Caco-2 (cell line): ENCODE data around the gene NOL4L. TPM values are rescaled to one million over a fixed set of nuclear protein-coding genes. Genes with fewer than 3 reads are reported as not detected.
"Not testable (repeated sequence)": the region's sequence is repeated elsewhere in the genome, so short reads cannot be mapped to it uniquely, and the experiment has no call there.

Source experiments
- BruUV-seq: library from RNA; stranded (reverse); fragments of 400-500 nt; replicated peaks from 2 replicates; lab custom pipeline; 2021; lab: Mats Ljungman, UMichigan
- CTCF ChIA-PET: fragments of 300-600 bp; sonication (Branson Sonifier 250); formaldehyde crosslinking; loops from one replicate; lab custom pipeline; 2022; ENCODE audit warnings: antibody characterized with exemption; lab: Charles Lee
- POLR2A ChIA-PET: fragments of 300-600 bp; sonication (Branson Sonifier 250); formaldehyde crosslinking; loops from one replicate; lab custom pipeline; 2022; ENCODE audit warnings: antibody characterized with exemption; lab: Charles Lee
- DNase-seq, 2 experiments: peaks; one replicate each; pipeline versions ENCODE4 v3.0.0 to v3.0.0-alpha.2; 2020 to 2022
- H3K27me3 ChIP-seq: replicated peaks from 2 replicates; pipeline ENCODE4 v1.6.0; 2011; ENCODE audit warnings: low read length; ENCODE audit not compliant: control insufficient read depth, insufficient read depth
- H3K36me3 ChIP-seq: 2 replicates; pipeline ENCODE4 v1.5.1; 2011; ENCODE audit warnings: low read length; ENCODE audit not compliant: control insufficient read depth, insufficient read depth
- H3K4me1 ChIP-seq: fragments of 250-450 bp; sonication (Bioruptor Pico); 2 replicates; pipeline ENCODE4 v1.5.1; 2020; ENCODE audit warnings: mild to moderate bottlenecking
- H3K4me3 ChIP-seq: 2 replicates; pipeline ENCODE4 v1.5.1; 2011; ENCODE audit warnings: low read depth, mild to moderate bottlenecking, control low read depth, low read length
- H3K9me3 ChIP-seq: fragments of 250-450 bp; sonication (Bioruptor Pico); 2 replicates; pipeline ENCODE4 v1.5.1; 2020; ENCODE audit warnings: mild to moderate bottlenecking, moderate library complexity
- H3K27ac Mint-ChIP-seq: one replicate; pipeline ENCODE4 v1.8.0; 2022; ENCODE audit warnings: mixed read lengths; ENCODE audit not compliant: unreplicated experiment
- H3K27me3 Mint-ChIP-seq: one replicate; pipeline ENCODE4 v1.8.0; 2022; ENCODE audit warnings: mixed read lengths; ENCODE audit not compliant: insufficient read depth, unreplicated experiment
- H3K36me3 Mint-ChIP-seq: one replicate; pipeline ENCODE4 v1.8.0; 2022; ENCODE audit warnings: mild to moderate bottlenecking, mixed read lengths; ENCODE audit not compliant: insufficient read depth, unreplicated experiment
- H3K4me1 Mint-ChIP-seq: one replicate; pipeline ENCODE4 v1.8.0; 2022; ENCODE audit warnings: low read depth, mixed read lengths; ENCODE audit not compliant: unreplicated experiment
- H3K4me3 Mint-ChIP-seq: one replicate; pipeline ENCODE4 v1.8.0; 2022; ENCODE audit warnings: mild to moderate bottlenecking, moderate library complexity, mixed read lengths; ENCODE audit not compliant: unreplicated experiment
- H3K9me3 Mint-ChIP-seq: one replicate; pipeline ENCODE4 v1.8.0; 2022; ENCODE audit warnings: mixed read lengths; ENCODE audit not compliant: unreplicated experiment
- intact Hi-C: fragments of 100-400 bp; cut with micrococcal nuclease; formaldehyde crosslinking; loops from one replicate; pipeline ENCODE4 v1.10.0; 2022; ENCODE audit not compliant: unreplicated experiment
- total RNA-seq: library from RNA; stranded (reverse); gene quantifications from 2 replicates; pipeline ENCODE4 v1.2.3, GENCODE V29; 2022
- TF ChIP-seq, protein P1 (sequence below), 2 experiments: fragments of 200-600 bp in 1 of 2; IDR thresholded peaks; 1 replicate in 1 of 2; 2 replicates in 1 of 2; pipeline versions ENCODE4 v1.5.1 to v1.8.0; 2011 to 2022; ENCODE audit warnings: antibody characterized with exemption in 1 of 2, control low read depth in 1 of 2, inconsistent platforms in 1 of 2, low read depth in 1 of 2, low read length in 1 of 2, mild to moderate bottlenecking in 1 of 2, moderate library complexity in 1 of 2; ENCODE audit not compliant: insufficient read depth in 1 of 2, severe bottlenecking in 1 of 2, unreplicated experiment in 1 of 2

NOL4L gene
- total RNA-seq, 1 experiment from 2014 or later = 80.9 TPM

DNA sequence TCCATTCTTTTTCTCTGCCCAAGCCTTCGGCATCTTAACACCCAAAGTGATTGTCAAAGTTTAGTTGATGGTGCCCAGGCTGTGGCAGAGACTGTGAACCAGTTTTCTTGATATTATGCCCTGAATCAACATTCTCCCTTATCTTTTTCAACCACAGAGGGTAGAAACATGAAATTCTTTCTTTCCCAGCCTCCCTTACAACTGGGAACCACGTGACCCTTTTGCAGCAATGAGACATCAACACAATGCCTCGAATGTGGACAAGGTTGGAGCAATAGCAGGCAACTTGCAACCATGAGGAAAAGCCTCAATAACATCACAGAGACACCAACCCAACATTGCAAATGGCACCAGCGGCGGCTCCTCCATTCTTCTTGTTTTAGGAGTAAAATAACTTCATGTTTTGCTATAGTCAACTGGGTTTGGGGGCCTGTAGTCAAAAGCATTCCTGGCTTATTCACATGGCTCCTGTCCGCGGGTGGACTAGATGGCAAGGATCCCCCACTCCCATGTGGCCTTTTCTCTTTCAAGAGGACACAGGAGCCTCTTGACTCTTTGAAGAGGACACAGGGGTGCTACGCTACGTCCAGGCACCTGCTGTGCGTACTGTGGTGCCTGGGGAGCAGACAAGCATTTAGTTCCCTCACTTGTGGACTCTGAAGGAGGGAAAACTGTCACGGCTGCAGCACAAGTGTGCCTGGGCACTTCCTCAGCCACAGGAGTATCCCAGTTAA lies 90.5 kb downstream of the NOL4L start:
- no peaks in the 10 kb centered on the region for H3K4me1 Mint-ChIP-seq
- no TSS peak for BruUV-seq
- no peak overlapping the region for H3K27ac Mint-ChIP-seq
- no peaks in the 10 kb centered on the region for H3K36me3 Mint-ChIP-seq
- peak in 1 of 2 experiments; percentile 32 for DNase-seq
- Histone ChIP-seq H3K4me3 (no peak overlapping the region), H3K36me3 (no peaks in the 10 kb centered on the region), H3K27me3 (no peaks in the 10 kb centered on the region), H3K9me3 (no peaks in the 10 kb centered on the region), H3K4me1 (peaks cover 7% of the 10 kb centered on the region; the same call in 1 of the 2 replicates)
- H3K9me3 Mint-ChIP-seq = no peaks in the 10 kb centered on the region
- TF ChIP-seq, protein P1, sequence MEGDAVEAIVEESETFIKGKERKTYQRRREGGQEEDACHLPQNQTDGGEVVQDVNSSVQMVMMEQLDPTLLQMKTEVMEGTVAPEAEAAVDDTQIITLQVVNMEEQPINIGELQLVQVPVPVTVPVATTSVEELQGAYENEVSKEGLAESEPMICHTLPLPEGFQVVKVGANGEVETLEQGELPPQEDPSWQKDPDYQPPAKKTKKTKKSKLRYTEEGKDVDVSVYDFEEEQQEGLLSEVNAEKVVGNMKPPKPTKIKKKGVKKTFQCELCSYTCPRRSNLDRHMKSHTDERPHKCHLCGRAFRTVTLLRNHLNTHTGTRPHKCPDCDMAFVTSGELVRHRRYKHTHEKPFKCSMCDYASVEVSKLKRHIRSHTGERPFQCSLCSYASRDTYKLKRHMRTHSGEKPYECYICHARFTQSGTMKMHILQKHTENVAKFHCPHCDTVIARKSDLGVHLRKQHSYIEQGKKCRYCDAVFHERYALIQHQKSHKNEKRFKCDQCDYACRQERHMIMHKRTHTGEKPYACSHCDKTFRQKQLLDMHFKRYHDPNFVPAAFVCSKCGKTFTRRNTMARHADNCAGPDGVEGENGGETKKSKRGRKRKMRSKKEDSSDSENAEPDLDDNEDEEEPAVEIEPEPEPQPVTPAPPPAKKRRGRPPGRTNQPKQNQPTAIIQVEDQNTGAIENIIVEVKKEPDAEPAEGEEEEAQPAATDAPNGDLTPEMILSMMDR (IDR thresholded peaks at IDR 0.05; ENCODE audit: insufficient read depth in 1 of 2, low read depth in 1 of 2, low read length in 1 of 2, severe bottlenecking in 1 of 2, unreplicated experiment in 1 of 2) = no peak
- no peak overlapping the region for H3K4me3 Mint-ChIP-seq
- H3K27me3 Mint-ChIP-seq = no peaks in the 10 kb centered on the region
- intact Hi-C loops = no loop called here
- ChIA-PET CTCF (no interaction called here), POLR2A (no interaction called here)

DNA sequence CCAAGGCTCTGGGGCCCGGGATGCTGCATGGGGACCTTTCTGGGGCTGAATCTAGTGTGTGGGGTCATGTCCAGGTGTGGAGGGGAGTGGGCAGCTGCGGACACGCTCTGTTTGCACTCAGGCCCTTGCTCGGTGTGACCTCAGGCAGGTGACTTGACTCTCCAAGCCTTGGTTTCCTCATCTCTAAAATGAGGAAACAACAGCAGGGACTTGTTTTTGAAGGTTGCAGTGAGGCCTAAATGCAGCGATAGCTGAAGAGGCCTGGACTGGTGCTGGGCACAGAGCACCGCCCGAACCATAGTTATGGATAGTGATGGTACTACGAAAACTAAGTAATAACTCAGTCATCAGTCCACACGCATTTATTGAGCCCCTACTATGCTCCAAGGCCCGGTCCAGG lies 91.8 kb downstream of the NOL4L start:
- TF ChIP-seq, protein P1 (IDR thresholded peaks at IDR 0.05; ENCODE audit: insufficient read depth in 1 of 2, low read depth in 1 of 2, low read length in 1 of 2, severe bottlenecking in 1 of 2, unreplicated experiment in 1 of 2) = no peak
- no peaks in the 10 kb centered on the region for H3K4me1 Mint-ChIP-seq
- no peaks in the 10 kb centered on the region for H3K9me3 ChIP-seq

DNA sequence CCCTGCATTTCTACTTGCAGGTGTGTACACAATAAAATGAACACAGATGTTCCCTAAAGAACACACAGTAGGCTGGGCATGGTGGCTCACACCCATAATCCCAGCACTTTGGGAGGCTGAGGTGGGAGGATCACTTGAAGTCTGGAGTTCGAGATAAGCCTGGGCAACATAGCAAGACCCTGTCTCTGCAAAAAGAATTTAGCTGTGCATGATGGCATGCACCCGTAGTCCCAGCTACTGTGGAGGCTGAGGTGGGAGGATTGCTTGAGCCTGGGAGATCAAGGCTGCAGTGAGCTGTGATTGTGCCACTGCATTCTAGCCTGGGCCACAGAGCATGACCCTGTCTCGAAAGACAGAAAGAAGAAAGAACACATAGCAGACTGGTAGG lies 93.4 kb downstream of the NOL4L start:
- H3K4me3 Mint-ChIP-seq, H3K4me3 ChIP-seq, H3K9me3 ChIP-seq, POLR2A ChIA-PET, H3K4me1 ChIP-seq, H3K4me1 Mint-ChIP-seq, CTCF ChIA-PET, H3K36me3 Mint-ChIP-seq, H3K27me3 Mint-ChIP-seq, H3K27ac Mint-ChIP-seq, BruUV-seq, intact Hi-C loops, H3K36me3 ChIP-seq, H3K27me3 ChIP-seq: not testable (repeated sequence)
- peaks cover 11% of the 10 kb centered on the region for H3K9me3 Mint-ChIP-seq
- peak in 1 of 2 experiments; percentile 30 for DNase-seq

More for the DNA sequence above, 91.8 kb downstream of the NOL4L start:
- Histone ChIP-seq H3K36me3 (no peaks in the 10 kb centered on the region), H3K27me3 (no peaks in the 10 kb centered on the region), H3K4me3 (no peak overlapping the region), H3K4me1 (peaks cover 7% of the 10 kb centered on the region; the same call in 1 of the 2 replicates)
- ChIA-PET CTCF (interaction anchor here (0.9 kb wide), 1 partner anchor 159 kb away, joined by 3 read pairs; no protein-coding TSS in a partner anchor), POLR2A (no interaction called here)
- Mint-ChIP-seq H3K9me3 (peaks cover 8% of the 10 kb centered on the region), H3K27me3 (no peaks in the 10 kb centered on the region), H3K4me3 (no peak overlapping the region), H3K27ac (no peak overlapping the region), H3K36me3 (peaks cover 4% of the 10 kb centered on the region)
- intact Hi-C loops = no loop called here
- BruUV-seq = no TSS peak
- DNase-seq = peak in 1 of 2 experiments; percentile 34
